Anterior cingulate cortex (tissue), 58 donors: ENCODE data around the gene KRTAP22-1.

Experiments used
- DNase-seq, 58 donors: peaks; one replicate each; lab custom pipeline; 2025; lab: John Stamatoyannopoulos, UW

Gene KRTAP22-1

DNA sequence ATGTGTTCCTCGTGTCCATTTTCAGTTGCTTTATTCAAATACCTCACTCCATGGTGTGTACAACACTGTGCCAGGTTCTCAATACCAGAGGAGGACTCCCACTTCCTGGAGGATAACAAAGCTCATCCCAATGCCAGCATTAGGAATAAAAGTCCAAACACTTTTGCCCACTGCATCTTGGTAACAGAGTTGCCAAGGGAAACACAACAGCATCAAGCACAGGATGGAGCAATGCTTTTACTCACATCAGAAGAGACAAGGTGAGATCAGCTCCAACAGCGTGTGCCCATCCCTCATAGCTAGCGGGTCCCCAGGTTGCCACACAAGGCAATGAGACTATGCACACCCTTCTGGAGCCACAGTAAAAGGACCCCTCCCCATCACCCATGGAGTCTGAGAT is 22.5 kb downstream of the KRTAP22-1 start:
- DNase-seq = no peak

DNA sequence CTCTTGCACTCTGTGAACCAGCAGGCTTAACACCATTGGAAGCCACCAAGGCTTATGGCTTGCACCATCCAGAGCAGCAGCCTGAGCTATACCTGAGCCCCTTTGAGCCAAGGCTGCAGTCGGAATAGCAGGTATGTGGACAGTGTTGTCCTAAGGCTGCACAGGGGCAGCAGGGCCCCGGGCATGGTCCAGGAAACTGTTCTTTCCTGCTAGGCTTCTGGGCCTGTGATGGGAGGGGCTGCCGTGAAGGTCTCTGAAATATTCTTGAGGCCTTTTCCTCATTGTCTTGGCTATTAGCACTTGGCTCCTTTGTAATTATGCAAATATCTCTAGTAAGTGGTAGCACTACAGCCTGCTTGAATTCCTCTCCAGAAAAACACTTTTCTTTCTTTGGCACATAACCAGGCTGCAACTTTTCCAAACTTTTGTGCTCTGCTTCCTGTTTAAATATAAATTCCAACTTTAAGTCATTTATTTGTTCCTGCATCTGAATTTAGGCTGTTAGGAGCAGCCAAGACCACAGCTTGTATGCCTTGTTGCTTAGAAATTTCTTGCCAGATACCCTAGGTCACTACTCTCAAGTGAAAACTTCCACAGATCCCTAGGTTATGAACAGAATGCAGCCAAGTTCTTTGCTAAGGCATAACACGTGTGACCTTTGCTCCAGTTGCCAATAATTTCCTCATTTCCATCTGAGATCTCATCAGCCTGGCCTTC is 24.7 kb downstream of the KRTAP22-1 start:
- DNase-seq = no peak

DNA sequence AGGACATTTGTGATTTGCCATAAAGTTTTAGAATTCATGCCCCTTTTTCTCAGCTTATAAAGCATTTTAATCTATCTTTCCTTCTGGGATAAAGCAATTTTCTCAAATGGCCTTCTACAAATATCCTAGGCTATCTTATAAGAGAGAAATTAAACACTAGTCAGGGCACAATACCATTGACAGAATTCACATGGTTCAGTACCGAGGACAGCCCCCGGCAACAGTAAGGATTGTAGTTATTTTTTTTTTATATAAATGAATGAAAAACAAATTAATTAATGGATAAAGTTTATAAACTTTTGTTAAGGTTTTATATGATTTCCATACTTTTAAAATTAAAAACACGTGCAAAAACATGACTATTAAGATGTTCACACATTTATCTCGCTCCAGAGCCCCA is 27.2 kb downstream of the KRTAP22-1 start:
- DNase-seq = no peak

DNA sequence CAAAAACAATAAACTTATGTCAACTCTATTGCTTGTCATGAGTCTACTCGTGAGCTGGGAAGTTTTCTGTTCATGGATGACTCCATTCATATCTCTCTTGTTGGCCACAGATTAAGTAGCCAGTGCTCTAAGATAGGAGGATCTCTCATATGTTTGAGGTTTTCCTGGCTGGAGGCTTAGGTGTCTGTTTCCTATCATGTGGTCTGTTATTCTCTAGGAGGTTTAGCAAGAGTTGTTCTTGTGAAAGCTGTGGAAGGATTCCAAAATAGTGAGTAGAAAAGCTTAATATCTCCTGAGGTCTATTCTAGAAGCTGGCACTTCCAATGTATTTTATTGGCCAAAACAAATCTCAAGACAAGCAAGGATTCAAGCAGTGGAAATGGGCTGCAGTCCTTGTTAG is 28.3 kb downstream of the KRTAP22-1 start:
- DNase-seq = no peak

DNA sequence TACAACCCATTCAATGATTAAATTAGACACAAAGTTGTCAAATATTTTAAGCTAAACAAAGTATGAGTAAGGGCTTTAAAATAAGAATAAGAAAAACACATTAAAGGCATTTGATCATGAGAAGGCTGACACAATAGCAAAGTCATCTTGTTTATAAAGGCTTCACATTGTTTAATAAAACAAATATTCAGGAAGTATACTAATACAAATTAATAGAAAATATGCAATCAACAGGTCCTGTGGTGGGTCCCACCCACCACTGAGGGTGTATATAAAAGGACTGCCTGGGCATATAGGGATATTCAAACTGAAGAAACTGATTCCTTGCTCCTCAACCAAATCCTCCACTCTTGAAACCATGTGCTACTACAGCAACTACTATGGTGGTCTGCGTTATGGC is 34.0 kb downstream of the KRTAP22-1 start, which contains the start of gene KRTAP20-2:
TSS of gene KRTAP20-2 (plus strand) at position 301 of the 400 bp plus-strand sequence. CDS start at position 359, 58 bp downstream.
- no peak for DNase-seq

DNA sequence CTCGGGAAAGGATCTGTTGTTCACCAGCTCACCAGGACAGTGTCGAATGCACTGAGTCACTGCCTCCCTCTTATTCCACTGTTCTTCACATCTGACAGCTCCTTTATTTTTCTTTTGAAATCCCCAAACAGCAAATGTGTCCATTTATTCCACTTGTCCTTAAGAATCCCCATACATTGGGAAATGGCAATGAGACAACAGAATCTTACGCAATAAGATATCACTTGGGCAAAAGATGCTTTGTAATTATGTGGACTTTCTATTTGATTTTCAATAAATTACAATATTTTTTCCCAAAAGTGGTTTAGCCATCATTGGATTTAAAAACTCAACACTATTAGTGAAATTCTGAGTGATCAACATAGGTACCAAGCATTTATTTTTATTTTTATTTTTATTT is 37.8 kb downstream of the KRTAP22-1 start:
- DNase-seq = no peak

DNA sequence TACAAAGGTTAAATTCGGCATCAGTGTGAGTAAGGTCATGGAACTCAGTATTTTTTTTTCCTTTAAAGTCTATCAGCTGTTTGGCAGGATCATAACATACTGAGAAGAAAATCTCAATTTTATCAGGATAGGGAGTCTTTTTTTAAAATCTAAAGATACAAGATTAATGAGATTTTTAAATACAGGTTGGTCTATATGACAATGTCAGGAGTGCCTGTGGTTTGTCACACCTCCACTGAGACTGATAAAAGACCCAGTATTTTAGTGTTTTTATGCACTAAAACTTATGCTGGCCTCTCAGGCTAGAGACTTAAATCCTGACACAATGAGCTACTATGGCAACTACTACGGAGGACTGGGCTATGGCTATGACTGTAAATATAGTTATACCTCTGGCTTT is 41.7 kb downstream of the KRTAP22-1 start, which contains the start of gene KRTAP20-3:
TSS of gene KRTAP20-3 (plus strand) at position 301 of the 400 bp plus-strand sequence.
- no peak for DNase-seq

DNA sequence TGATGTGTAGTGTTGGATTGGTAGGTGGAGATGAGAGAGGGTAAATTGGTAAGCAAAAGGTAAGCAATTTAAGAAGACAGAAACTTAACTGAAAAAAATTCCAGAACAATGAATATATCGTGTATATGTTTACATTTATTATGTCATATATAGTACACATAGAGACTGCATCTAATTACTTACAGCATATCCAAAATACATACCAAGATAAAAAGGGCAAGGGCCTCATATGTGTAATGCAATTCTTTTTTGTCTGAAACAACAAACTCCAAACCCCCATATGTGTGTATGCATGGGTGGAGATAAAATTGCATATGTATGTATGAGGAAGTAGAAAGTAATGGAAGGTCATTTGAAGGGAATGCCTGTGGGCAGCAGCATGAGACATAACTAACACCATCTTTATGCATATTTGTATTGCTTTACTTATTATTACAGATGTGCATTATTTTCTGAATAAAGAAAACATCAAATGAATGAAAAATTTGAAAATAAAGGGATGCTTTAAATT is 46.1 kb downstream of the KRTAP22-1 start:
- DNase-seq = no peak
